GM23338 (cell line): ENCODE data around the gene PIGV. TPM values are rescaled to one million over a fixed set of nuclear protein-coding genes. Genes with fewer than 3 reads are reported as not detected.

Source experiments
- ATAC-seq: fragments of 200-7000 bp; cut with Tn5 transposase; 3 replicates; pipeline ENCODE4 v1.9.1; 2020
- DNase-seq: peaks from one replicate; pipeline ENCODE4 v3.0.0-alpha.2; 2015; ENCODE audit warnings: low spot score
- H2AFZ ChIP-seq: fragments of 200-600 bp; sonication (generic); 2 replicates; pipeline ENCODE4 v1.8.0; 2016; ENCODE audit warnings: antibody characterized with exemption, mild to moderate bottlenecking, moderate library complexity
- H3F3A ChIP-seq: fragments of 200-600 bp; sonication (generic); replicated peaks from 2 replicates; pipeline ENCODE4 v1.8.0; 2017; ENCODE audit warnings: antibody characterized with exemption, mixed run types, low read depth
- H3K27ac ChIP-seq: fragments of 200-600 bp; sonication (generic); 2 replicates; pipeline ENCODE4 v1.6.1; 2016; ENCODE audit warnings: low read depth
- H3K27me3 ChIP-seq: fragments of 200-600 bp; sonication (generic); 2 replicates; pipeline ENCODE4 v1.8.0; 2016; ENCODE audit warnings: mild to moderate bottlenecking, mixed run types, moderate library complexity; ENCODE audit not compliant: insufficient read depth
- H3K36me3 ChIP-seq: fragments of 200-600 bp; sonication (generic); 2 replicates; pipeline ENCODE4 v1.8.0; 2016; ENCODE audit warnings: mild to moderate bottlenecking; ENCODE audit not compliant: insufficient read depth
- H3K4me1 ChIP-seq: fragments of 200-600 bp; sonication (generic); 2 replicates; pipeline ENCODE4 v1.8.0; 2016; ENCODE audit warnings: mild to moderate bottlenecking, moderate library complexity; ENCODE audit not compliant: insufficient read depth
- H3K4me2 ChIP-seq: fragments of 200-600 bp; sonication (generic); 2 replicates; pipeline ENCODE4 v1.7.1; 2017; ENCODE audit warnings: mixed run types
- H3K4me3 ChIP-seq: fragments of 200-600 bp; sonication (generic); 2 replicates; pipeline ENCODE4 v1.6.1; 2016; ENCODE audit warnings: mixed run types
- H3K79me2 ChIP-seq: fragments of 200-600 bp; sonication (generic); replicated peaks from 2 replicates; pipeline ENCODE4 v1.8.0; 2017; ENCODE audit warnings: mild to moderate bottlenecking; ENCODE audit not compliant: insufficient read depth
- H3K9me2 ChIP-seq: fragments of 200-600 bp; sonication (generic); 2 replicates; pipeline ENCODE4 v1.8.0; 2017; ENCODE audit not compliant: insufficient read depth
- H4K20me1 ChIP-seq: fragments of 200-600 bp; sonication (generic); replicated peaks from 2 replicates; pipeline ENCODE4 v1.8.0; 2017; ENCODE audit warnings: mild to moderate bottlenecking; ENCODE audit not compliant: insufficient read depth
- H3K27ac Mint-ChIP-seq: 2 replicates; pipeline ENCODE4 v1.8.0; 2020; ENCODE audit warnings: inconsistent platforms, mild to moderate bottlenecking, moderate library complexity, mixed read lengths
- H3K27me3 Mint-ChIP-seq: 3 replicates; pipeline ENCODE4 v1.8.0; 2022; ENCODE audit warnings: low read depth, mild to moderate bottlenecking, moderate library complexity, mixed read lengths, inconsistent platforms; ENCODE audit not compliant: insufficient read depth, poor library complexity
- H3K36me3 Mint-ChIP-seq: 3 replicates; pipeline ENCODE4 v1.8.0; 2021; ENCODE audit warnings: low read depth, mild to moderate bottlenecking, inconsistent platforms, moderate library complexity, mixed read lengths
- H3K4me1 Mint-ChIP-seq: 3 replicates; pipeline ENCODE4 v1.8.0; 2020; ENCODE audit warnings: mild to moderate bottlenecking, inconsistent platforms, mixed read lengths
- H3K4me3 Mint-ChIP-seq: 3 replicates; pipeline ENCODE4 v1.8.0; 2021; ENCODE audit warnings: moderate library complexity, mild to moderate bottlenecking, inconsistent platforms, mixed read lengths
- H3K9me3 Mint-ChIP-seq: 3 replicates; pipeline ENCODE4 v1.8.0; 2020; ENCODE audit warnings: moderate library complexity, mild to moderate bottlenecking, inconsistent platforms, mixed read lengths
- CTCF ChIP-seq, 2 experiments: fragments of 200-600 bp in 1 of 2; sonication (generic) in 1 of 2; conservative IDR thresholded peaks; 2 replicates each; pipeline versions ENCODE4 v1.5.1 to v1.6.1; 2016 to 2017; ENCODE audit warnings: antibody characterized with exemption in 2 of 2, low read depth in 2 of 2, mild to moderate bottlenecking in 2 of 2, moderate library complexity in 1 of 2
- ETS1 ChIP-seq: IDR thresholded peaks from 2 replicates; pipeline ENCODE4 v1.6.1; 2016; ENCODE audit warnings: antibody characterized with exemption
- EZH2 ChIP-seq: fragments of 200-600 bp; sonication (generic); IDR thresholded peaks from one replicate; pipeline ENCODE4 v1.8.0; 2017; ENCODE audit warnings: antibody characterized with exemption, mild to moderate bottlenecking, low read depth; ENCODE audit not compliant: unreplicated experiment
- EZH2phosphoT487 ChIP-seq: fragments of 200-600 bp; sonication (generic); IDR thresholded peaks from one replicate; pipeline ENCODE4 v1.8.1; 2018; ENCODE audit warnings: antibody characterized with exemption; ENCODE audit not compliant: unreplicated experiment
- JUNB ChIP-seq: IDR thresholded peaks from one replicate; pipeline ENCODE4 v1.6.1; 2016; ENCODE audit warnings: antibody characterized with exemption; ENCODE audit not compliant: unreplicated experiment
- NANOG ChIP-seq: IDR thresholded peaks from 2 replicates; pipeline ENCODE4 v1.6.1; 2016; ENCODE audit warnings: antibody characterized with exemption, borderline replicate concordance
- POLR2AphosphoS5 ChIP-seq: IDR thresholded peaks from 2 replicates; pipeline ENCODE4 v1.6.1; 2016; ENCODE audit warnings: antibody characterized with exemption, low read depth
- REST ChIP-seq: IDR thresholded peaks from one replicate; pipeline ENCODE4 v1.6.1; 2018; ENCODE audit warnings: antibody characterized with exemption; ENCODE audit not compliant: unreplicated experiment
- STAT1 ChIP-seq: IDR thresholded peaks from one replicate; pipeline ENCODE4 v1.6.1; 2016; ENCODE audit warnings: antibody characterized with exemption; ENCODE audit not compliant: unreplicated experiment
- ZNF114 ChIP-seq: fragments of 250-450 bp; sonication (Bioruptor Pico); IDR thresholded peaks from 2 replicates; pipeline ENCODE4 v1.5.0; 2020; ENCODE audit warnings: mild to moderate bottlenecking, moderate library complexity
- ZNF331 ChIP-seq: fragments of 250-450 bp; sonication (Bioruptor Pico); IDR thresholded peaks from 2 replicates; pipeline ENCODE4 v1.5.0; 2020; ENCODE audit warnings: low read depth, mild to moderate bottlenecking, moderate library complexity
- ZNF462 ChIP-seq: fragments of 250-450 bp; sonication (Bioruptor Pico); IDR thresholded peaks from 2 replicates; pipeline ENCODE4 v1.5.0; 2020; ENCODE audit warnings: mild to moderate bottlenecking, moderate library complexity
- polyA plus RNA-seq: library from polyadenylated mRNA; unstranded; fragments of >200 nt; fragmentation: Nextera tagmentation; extraction: Ambion mirVana; gene quantifications from 2 replicates; pipeline ENCODE4 v1.2.1, GENCODE V29; 2016
- total RNA-seq: library from RNA; depleted of rRNA; stranded (reverse); fragments of >200 nt; shearing (Covaris generic); gene quantifications from 2 replicates; pipeline ENCODE4 v1.2.3, GENCODE V29; 2014

Gene PIGV
- total and polyA plus RNA-seq, 2 experiments from 2014 or later, result 4.5 to 12.6 TPM

GRCh38 chr1:26768755-26769154 is 19.0 kb upstream of the PIGV start:
- no peak for TF ChIP-seq ZNF114 (CRISPR knock-in tag)
- no peak for TF ChIP-seq REST
- no peak for TF ChIP-seq JUNB
- TF ChIP-seq CTCF (conservative IDR thresholded peaks at IDR 0.05; ENCODE audit: low read depth in 2 of 2), result no peak
- TF ChIP-seq EZH2phosphoT487, result no peak
- no peak for TF ChIP-seq NANOG
- TF ChIP-seq ETS1, result no peak
- no peak for TF ChIP-seq ZNF331
- no peak for TF ChIP-seq EZH2
- no peak for TF ChIP-seq STAT1
- no peak for TF ChIP-seq POLR2AphosphoS5
- no peak for TF ChIP-seq ZNF462 (CRISPR knock-in tag)
- H3K36me3 ChIP-seq, result peaks cover 82% of the 10 kb centered on the region
- peaks cover 7% of the 10 kb centered on the region for H3K27me3 Mint-ChIP-seq

More at GRCh38 chr1:26768755-26769154, 19.0 kb upstream of the PIGV start:
- H3K27ac Mint-ChIP-seq, result no peak overlapping the region
- Histone ChIP-seq H3K4me2 (no peak overlapping the region), H3K27ac (no peak overlapping the region), H3F3A (0 out of 2 replicates have a peak, but pooled peaks cover 5% of the 10 kb centered on the region), H2AFZ (no peak overlapping the region), H3K4me1 (no peaks in the 10 kb centered on the region), H3K4me3 (no peak overlapping the region), H3K27me3 (no peaks in the 10 kb centered on the region), H4K20me1 (peaks cover 24% of the 10 kb centered on the region), H3K9me2 (no peaks in the 10 kb centered on the region), H3K79me2 (no peaks in the 10 kb centered on the region)
- DNase-seq (no peak), ATAC-seq (no peak)
- no peak overlapping the region for H3K4me3 Mint-ChIP-seq
- H3K4me1 Mint-ChIP-seq, result peaks cover 2% of the 10 kb centered on the region; the same call in 1 of the 3 replicates
- peaks cover 99% of the 10 kb centered on the region for H3K36me3 Mint-ChIP-seq
- no peaks in the 10 kb centered on the region for H3K9me3 Mint-ChIP-seq
